Fibroblast of skin of right quadriceps (primary cell): ENCODE measurements around the gene CHCHD6.

Source experiments
- DNase-seq: peaks from one replicate; pipeline ENCODE4 v3.0.0-alpha.2; 2013

Gene CHCHD6

DNA sequence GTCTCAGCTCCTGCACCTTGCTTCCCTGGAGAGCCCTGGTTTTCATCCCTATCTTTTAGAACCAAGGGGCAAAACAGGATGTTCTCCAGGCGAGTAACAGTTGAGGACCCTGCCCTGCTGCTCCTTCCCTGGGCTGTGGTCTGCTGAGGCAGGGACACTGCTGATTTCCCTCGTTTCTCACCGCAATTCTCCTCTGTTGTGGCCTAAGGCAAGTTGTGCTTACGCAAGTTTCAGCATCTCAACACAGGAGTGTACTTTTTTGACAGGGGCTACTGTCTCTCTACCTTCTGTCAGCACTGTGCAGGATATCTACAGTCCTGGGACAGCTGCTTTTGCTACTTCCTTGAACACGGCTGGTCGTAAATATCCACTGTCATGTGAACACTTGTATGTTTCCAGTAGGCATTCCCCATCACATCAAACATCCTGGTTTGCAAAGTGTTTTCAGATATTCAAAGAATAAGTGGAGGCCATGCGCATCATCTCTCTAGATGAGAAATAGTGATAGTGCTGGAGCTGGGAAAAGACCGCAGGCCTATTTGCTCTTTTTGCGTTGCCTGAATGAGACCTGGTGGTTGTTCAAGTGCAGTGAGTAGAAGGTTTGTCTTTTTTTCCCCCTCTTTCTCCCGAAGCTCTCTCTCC is 168.8 kb downstream of the CHCHD6 start:
- DNase-seq = no peak

DNA sequence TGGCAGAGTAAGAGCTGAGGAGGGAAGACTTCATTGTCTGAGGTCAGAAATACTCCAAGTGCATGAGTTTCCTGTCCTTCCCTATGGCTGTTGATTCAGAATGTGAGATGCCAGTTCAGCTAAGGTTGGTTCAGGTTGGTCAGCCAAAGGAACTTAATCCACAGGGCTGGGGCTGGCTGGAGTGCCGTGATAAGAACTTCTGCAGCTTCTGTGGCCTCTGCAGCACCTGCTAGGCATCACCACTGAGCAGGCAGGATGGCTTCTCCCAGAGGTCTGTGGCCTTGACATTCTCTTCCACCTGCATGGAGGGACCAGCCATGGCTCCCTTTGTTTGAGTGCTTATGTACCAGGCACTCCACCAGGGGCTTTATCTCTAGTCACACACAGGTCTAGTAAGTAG is 169.4 kb downstream of the CHCHD6 start:
- no peak for DNase-seq

DNA sequence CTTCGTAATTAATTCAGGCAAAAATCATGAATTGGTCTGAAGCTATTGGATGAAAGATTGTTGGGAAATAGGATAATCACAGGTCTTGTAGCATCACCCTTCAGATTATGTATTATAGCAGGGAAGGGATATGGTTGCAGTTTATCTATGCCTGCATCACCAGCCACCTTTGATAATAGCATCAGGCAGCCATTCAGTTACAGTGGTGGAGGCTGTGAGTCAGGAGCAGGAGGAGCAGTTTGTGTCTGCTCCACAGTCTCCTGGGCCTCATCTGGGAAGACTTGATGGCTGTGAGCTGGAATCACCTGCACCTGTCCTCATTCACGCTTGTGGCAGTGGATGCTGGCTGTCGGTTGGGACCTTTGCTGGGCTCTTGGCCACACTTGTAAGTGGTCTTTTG is 174.6 kb downstream of the CHCHD6 start:
- no peak for DNase-seq

DNA sequence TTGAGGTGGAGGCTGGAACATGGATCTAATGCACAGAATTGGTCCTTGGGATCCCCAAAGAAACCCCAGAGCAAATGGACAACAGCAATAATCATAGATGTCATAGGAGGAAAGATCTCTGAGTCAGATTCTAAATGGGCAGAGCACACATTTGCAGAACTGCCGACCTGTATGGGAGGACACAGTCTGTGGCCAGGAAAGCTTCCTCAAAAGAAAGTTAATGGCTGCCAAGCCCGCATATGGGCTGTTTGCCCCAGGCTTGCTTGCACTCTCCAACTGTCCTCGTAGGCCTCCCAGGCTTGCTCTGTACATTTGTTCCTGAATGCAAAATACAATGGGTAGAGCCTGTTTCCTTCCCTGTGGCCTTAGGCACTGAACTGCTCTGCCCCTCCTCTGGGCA is 176.9 kb downstream of the CHCHD6 start:
- DNase-seq = no peak

DNA sequence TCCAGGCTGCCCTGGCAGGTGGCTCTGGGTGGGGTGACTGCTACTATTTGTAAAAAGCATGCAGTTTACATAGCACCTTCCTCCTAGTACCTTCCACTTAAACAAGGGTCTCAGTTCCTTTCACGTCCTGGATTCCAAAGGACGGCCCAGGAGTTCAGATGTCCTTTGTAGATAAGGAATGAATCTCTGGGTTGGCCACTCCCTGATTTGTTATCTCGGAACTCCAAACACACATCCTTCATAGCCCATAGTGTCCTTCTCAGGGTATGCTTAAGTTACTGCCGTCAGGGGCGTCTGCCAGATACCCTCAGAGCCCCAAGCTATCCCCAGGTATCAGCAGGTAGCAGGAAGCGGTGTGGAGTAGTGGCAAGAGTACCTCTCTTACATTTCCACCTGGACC is 177.8 kb downstream of the CHCHD6 start:
- no peak for DNase-seq

DNA sequence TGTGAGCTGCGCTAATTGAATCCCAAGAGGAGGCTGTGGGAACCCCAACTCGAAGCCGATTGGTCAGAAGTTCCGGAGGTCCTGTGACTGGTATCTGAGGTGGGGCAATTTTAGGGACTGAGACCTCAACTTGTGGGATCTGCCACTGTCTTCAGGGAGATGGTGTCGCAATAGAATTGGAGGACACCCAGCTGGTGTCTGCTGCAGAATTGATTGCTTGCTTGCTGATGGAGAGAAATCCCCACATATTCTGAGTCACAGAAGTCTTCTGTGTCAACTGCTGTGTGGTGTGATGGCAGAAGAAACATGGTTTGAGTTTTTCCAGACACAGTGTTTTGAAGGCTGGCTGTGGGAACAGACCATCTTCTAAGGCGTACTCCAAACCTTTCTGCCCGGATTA is 179.2 kb downstream of the CHCHD6 start:
- peak; percentile 37 for DNase-seq

DNA sequence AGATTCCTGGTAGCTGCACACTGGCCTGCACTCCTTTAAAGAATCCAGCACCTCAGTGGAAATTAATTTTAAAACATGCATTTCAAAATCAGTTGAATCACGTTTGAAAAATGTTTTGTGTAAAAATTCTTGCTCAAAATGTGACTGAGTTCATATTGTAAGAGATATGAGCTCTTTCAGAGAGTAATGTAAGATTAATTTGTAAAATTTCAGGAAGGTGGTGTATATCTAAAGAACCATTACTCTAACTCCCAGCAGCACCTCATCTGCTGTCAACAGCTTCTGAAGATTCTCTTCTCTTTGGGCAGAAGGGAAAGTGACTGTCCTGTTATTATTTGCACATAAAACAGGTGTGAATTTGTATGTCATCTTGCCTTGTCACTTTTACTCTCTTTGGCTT is 181.4 kb downstream of the CHCHD6 start:
- no peak for DNase-seq

DNA sequence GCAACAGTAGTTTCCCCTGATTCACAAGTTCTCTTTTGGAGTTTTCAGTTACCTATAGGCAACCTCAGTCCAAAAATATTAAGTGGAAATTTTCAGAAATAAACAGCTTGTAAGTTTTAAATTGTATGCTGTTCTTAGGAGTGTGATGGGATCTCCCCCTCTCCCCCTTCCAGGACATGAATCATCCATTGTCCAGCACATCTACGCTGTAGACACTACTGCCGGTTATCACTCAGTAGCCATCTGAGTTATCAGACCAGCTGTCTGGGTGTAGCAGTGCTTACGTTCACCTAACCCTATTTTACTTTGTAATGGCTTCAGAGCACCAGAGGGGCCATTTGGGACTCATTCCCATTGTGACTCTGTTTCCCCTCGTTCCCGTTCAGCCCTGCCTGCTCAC is 182.2 kb downstream of the CHCHD6 start:
- no peak for DNase-seq

DNA sequence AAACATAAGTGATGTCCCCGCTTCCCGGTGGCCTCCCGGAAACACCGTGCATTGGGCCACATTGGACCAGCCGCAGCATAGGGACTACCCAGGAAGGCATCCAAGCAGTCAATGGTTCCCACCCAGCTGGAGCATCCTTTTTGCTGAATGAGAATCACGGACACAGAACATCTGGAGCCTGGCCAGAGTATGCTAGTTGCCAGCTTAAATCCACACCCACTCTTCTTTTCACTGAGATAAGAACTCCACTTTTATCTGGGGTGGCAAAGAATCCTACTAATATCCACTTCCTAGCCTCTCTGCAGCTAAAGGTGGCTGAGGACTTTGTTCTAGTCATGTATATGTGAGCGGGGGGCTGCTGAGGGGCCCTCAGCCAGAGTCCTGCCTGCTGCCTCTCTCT is 183.6 kb downstream of the CHCHD6 start:
- DNase-seq = no peak

DNA sequence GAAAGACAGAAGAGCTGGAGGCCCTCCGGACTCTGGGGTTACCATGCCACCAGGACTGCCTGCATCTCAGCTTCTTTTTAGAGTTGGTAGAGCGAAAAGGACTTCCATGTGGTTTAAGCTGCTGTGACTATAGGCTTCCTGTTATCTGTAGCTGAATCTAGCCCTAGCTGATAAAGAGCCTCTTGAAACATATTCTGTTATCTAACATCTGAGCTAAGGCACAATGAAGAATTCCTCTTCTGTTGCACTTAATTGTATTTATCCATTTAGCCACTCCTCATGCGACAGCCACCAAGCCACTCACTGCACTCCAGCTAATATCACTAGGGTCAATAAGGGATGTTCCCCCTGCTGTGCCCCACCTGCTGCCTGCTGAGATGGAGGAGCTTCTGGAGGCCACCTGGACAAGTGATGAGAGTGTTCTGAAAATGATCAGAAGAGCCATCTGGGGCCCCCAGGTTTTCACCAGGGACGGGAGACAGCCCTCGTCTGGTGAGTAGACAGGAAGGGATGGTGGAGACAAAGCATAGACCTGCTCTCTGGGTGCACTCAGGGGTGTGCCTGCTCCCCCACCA is 184.2 kb downstream of the CHCHD6 start:
- no peak for DNase-seq

DNA sequence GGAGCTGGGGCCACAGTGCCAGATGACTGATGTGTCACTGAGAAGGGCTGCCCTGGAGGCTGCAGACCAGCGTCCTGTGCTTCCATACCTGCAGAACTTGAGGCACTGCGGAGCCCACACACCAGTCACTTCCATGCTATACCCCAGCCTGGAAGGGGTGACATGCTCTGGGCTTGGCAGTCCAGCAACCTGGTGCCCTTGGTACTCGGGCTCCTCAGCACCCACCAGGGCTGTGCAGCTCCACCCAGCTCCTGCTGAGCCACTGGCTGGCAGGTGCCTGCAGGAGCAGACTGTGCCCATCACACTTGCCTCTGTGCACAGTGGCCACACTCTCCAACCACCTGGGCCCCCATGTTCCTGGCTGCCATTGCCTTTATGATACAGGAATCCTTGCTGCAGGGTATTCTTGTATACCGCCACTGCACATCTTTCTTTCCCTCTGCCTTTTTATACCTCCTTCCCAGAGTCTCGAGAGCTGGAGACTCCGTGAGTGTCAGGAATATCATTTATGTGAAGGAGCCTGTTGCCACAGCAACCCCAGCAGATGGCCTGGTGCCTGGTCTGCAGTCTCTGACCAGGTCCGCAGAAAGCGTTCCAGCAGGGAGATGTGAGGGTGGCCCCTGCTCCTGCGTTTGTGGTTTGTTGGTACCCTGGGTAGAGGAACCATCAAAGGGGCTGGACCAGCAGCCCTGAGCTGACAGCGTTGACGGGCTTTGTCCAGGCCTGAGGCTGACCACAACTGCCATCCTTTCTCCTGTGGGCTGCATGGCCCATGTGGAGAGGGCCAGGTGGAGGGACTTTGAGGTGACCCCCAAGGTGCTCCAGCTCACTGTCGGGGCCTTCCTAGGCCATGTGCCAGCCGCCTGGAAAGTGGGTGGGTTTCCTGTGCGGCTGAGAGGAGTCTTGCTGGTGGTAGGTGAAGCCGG is 185.5 kb downstream of the CHCHD6 start:
- DNase-seq = no peak

DNA sequence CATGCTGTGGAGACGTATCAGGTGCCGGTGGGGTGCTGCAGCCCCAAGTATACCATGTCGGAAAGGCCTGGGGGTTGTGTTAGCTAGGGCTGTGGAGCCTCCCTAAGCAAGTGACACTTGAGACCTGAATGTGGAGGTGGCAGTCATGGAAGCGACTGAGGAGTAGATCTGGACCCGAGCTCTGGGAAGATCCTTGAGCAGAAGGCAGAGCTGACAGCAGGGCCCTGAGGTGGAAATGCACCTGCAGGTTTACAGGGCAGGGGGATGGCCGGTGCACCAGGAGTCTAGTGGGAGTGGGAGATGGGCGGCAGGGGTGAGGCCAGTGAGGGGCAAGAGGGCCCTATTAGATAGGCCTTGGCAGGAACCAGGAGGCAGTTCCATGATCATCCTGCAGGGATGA is 187.1 kb downstream of the CHCHD6 start:
- no peak for DNase-seq

DNA sequence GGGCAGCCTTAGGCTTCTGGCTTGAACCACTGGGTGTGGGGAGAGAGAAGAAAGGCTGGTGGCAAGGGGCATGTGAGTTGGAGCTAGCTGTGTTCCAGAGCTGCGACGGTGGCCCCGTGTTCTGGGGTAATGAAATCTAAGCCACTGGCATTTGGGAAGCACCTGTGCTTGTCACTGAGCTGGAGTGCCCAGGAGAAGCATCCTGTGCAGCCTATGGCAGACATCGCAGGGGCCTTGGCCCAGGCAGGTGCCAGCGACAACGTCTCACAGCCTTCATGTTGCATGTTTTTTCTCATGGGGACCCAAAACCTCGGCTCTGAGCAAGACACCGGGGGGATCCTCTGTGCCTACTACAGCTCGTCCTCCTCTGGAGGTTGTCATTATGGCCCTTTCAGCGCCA is 187.8 kb downstream of the CHCHD6 start:
- DNase-seq = no peak

DNA sequence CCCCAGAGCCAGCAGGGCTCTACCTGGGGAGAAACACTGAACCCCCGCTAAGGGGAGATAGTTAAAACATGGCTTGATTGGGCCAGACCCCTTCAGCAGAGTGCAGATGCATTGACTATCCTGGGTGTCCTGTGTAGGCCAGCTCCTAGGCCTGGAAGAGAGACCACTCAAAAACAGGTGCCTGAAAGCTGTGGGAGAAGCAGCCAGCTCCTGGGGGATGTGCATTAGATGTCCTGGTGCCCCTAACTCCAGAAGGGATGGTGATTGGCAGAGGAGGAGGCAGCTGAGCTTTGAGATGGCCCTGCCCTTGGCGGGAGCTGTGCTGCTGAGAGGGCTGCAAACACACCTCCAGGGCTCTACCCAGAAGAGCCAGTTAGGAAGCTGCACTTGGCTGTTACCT is 189.6 kb downstream of the CHCHD6 start:
- no peak for DNase-seq

DNA sequence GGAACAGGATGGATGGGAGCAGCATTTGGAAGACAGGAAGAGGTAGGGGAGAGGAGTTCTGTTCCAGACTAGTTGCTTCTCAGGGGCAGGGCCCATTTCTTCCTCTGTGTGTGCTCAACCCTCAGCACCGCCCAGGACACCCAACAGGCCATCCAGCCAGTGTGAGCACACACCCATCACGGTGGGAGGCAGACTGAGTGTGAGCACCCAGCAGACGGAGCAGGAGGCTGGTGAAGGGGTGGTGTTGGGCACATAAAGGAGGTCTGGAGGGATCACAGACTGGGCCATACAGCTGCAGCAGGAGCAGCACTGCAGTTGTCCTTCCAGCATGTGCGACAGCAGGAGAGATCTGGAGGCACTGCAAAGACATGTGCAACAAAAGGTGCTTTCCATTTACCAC is 190.4 kb downstream of the CHCHD6 start:
- no peak for DNase-seq

DNA sequence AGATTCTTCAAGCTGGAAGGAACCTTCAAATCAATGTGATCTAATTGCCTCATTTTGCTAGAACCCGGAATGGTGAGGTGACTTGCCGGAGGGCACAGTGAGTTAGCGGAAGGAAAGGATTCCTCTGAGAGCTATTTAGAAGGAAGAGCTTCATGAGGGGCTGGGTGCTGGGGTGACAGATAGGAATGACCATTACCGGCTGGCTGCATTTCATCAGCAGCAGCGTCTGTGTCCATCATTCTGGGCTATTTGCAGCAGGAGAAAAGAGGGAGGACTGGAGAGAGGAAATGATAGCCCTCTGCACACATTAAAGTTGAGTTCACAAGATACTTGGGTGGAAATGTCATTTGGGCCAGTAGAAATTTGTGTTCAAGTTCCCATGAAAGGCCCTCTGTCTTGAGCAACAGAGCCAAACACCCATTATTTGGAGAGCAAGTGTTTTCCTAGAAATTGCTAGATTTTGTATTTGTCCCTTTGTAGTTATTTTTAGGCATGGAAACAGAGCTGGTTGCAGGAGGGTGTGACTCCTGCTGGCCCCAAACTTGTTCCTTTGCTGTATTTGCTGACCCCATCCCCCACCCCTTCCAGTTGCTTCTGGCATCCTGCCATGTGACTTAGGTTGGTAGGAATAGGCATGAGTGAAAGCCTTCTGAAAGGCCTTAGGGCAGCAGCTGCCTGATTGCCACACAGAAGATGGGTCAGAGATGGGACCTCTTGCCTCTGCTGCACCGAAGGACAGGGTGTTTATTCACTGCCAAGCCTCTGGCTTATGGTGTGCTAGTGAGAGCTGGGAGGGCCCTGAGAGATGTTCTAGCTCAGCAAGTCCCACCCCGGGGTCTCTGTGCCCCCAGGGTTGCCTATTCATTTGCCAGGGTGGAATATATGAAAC is 191.4 kb downstream of the CHCHD6 start:
- DNase-seq = no peak

DNA sequence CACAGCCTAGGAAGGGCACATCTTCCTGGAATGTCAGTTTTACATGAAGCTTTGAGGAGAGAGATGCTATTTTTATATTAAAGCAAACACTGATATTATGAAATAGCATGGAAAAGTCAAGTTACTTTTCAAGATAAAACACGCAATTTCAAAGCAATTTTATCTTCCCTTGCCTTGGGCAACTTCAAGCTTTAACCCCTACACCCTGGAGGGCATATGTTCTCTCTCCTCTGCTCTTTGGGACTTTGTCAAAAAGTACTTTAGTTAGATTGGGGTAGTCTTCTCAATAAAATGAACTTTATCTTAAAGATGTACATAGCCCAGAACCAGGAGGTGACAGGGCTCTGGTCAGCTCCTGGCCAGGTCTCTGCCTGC is 192.0 kb downstream of the CHCHD6 start:
- no peak for DNase-seq

DNA sequence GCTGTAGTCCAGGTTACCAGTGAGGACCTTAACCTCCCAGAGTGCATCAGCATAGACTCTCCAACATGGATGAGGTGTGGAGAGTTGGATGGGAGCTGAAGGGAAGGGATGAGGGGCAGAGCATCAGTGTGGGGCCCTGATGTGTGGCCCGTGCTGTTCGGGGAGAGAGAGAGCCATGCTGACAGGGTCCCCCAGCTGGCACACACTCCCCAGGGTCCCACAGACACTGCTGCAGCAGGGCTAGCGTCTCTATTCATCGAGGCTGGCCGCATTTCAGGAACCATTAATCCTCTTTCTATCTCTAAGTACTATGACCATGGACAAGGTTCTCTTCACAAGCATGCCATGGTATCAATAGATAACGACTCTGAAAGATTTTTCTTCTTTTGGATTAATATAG is 192.9 kb downstream of the CHCHD6 start:
- no peak for DNase-seq

DNA sequence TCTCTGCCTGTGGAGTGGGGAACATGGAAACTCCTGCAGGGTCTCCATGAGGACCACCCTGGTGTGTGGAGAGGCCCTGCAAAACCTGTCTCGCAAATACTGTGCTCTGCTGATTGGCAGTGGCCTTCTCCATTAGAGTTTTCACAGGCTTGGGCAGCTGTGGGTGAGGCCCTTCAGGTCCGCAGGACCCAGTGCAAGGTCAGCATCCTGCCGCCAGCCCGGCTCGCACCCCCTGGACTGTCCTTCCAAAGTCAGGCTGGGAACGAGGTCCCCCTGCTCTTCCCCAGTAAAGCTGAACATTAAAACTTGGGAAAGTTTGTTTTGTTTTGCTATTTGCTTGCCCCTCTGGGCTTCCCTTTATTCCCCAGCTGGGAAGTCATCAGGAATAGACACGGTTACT is 193.9 kb downstream of the CHCHD6 start:
- no peak for DNase-seq

DNA sequence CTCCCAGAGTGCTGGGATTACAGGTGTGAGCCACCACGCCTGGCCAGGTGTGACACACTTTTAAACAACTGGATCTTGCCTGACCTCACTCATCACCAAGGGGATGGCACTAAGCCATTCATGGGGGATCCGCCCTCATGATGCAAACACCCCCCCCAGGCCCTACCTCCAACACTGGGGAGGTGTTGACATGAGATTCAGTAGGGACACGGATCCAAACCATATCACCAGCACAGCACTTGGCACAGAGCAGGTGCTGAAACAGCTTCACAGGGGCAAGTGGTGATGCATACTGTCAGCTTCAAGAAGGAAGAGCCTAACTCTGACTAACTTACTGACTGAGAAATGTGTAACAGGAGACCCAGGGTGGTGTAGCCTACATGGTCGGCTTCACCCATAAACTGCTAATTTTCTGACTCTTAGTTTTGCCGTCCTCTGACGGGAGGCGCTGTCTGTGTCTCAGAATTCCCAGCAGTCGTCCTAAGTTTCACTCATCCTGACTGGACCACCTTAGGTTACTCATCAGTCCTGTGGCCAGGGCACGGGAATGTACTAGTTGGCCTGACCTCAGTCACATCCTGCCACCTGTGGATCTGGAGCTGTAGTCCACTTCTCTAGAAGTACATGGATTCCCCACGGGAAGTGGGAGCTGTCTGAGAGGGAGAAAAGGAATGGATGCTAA is 197.0 kb downstream of the CHCHD6 start:
- DNase-seq = no peak

DNA sequence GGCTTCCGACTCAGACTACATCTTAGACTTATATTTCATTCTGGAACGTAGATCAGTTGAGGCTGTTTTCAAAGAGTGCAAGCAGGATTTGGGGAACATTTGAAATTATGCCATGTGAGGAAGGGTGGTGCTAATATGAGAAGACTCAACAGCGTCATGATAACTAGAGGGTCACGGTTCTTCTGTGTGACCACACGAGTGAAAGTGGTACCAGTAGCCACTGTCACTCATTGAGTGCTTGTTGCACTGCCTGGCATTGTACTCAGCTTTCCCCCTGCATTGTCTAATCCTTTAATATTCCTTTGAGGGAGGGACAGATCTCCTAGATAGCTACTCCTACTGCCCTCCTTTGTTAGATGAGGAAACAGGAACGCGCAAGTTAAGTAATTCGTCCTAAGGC is 197.6 kb downstream of the CHCHD6 start:
- no peak for DNase-seq

DNA sequence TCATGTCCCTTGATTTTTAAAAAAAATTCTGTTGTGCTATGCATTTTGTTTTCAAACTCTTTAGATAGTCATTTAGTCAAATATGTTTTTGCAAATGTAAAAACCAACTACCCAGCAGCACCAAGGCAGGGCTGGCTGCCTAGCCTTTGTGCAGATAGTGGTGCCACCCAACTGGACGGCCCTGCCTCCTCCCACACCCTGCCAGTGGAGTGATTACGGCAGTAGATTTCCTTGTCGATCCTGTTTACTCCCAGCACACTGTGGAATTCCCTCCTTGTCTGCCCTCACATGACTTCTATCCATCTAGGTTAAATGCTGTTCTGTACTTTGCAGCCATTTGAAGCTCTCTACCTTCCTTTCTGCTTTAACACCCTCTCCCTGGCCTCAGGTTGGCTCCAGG is 199.5 kb downstream of the CHCHD6 start:
- no peak for DNase-seq

DNA sequence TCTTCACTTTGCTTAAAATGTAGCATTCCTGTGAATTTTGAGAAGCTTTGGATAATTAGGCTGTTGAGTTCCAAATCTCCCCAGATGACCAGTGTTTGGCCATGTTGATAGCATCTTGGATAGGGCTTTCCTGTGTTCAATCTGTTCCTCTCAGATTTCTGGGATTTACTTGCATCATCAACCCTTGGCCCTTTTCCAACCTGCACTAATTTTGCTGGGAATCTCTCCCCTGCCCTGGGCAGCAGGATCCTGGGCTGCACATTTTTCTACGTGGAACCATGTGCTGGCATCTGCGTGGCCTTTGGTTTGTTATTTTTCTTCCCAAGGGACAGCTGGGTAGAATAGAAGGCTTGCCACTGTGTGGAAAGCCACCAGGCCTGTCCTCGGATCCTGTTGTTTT is 203.5 kb downstream of the CHCHD6 start:
- peak; percentile 11 for DNase-seq
